ENCODE results near the gene TSR1.

TSR1 gene

GRCh38 chr17:2369039-2369438 lies 32.8 kb upstream of the TSR1 start:
- no peak for DNase-seq (ENCODE audit: low read depth, low spot score)

- no peak for DNase-seq (ENCODE audit: low read depth, low spot score)
These were observed 32.1 kb upstream of the TSR1 start for GRCh38 chr17:2368359-2368758.

- DNase-seq (ENCODE audit: low read depth, low spot score), result no peak
These were observed 30.7 kb upstream of the TSR1 start for GRCh38 chr17:2366747-2367494.

DNA sequence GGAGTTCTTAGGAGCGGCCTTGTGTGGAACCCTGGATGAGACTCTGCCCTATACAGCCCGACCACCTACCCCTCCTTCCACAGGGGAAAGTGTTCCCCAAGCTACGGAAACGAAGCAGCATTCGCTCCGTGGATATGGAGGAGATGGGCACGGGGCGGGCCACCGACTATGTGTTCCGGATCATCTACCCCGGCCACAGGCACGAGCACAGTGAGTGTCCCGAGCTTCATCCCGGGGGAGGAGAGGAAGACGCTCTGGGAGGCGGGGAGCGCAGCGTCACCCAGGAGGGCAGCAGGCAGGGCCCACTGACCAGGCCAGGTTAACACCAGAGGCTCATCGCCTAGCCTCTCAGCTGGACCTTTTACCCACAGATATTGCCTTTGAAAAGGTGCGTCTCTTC lies 28.9 kb upstream of the TSR1 start:
- no peak for DNase-seq (ENCODE audit: low read depth, low spot score)

GRCh38 chr17:2364763-2365116 lies 28.5 kb upstream of the TSR1 start:
- no peak for DNase-seq (ENCODE audit: low read depth, low spot score)

GRCh38 chr17:2363851-2364762 lies 27.9 kb upstream of the TSR1 start:
- DNase-seq (ENCODE audit: low read depth, low spot score), result peak; percentile 69

- no peak for DNase-seq (ENCODE audit: low read depth, low spot score)
These were observed 27.1 kb upstream of the TSR1 start for GRCh38 chr17:2363318-2363717.

- DNase-seq (ENCODE audit: low read depth, low spot score), result no peak
These were observed 26.6 kb upstream of the TSR1 start for GRCh38 chr17:2362881-2363280.

GRCh38 chr17:2362416-2362815 lies 26.2 kb upstream of the TSR1 start:
- no peak for DNase-seq (ENCODE audit: low read depth, low spot score)

GRCh38 chr17:2362016-2362415 lies 25.8 kb upstream of the TSR1 start:
- DNase-seq (ENCODE audit: low read depth, low spot score), result no peak

GRCh38 chr17:2361010-2361760 lies 24.9 kb upstream of the TSR1 start:
- no peak for DNase-seq (ENCODE audit: low read depth, low spot score)

DNA sequence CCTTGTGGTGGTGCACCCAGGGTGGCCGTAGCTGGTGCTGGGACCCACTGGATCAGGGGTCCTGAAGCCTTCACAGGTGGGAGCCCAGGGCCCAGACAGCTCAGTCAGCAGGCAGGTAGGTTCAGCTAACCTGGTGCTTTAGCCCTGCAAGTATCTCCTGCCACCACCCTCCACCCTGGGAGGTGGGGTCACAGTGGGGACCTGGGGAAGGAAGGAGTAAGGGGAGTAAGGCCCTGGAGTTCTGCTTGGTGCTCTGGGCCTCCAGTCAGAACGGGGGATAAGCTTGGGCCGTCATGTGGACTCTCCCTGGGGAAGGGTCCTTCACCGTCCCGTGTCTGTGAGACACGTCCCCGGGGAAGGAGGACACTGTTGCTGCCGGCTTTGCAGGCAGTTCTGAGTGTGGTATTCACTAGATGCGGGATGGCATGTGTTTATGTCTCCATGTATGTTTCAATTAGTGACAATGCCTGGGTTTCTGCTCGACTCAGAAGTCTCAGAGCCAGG lies 21.7 kb upstream of the TSR1 start:
- no peak for DNase-seq (ENCODE audit: low read depth, low spot score)

DNA sequence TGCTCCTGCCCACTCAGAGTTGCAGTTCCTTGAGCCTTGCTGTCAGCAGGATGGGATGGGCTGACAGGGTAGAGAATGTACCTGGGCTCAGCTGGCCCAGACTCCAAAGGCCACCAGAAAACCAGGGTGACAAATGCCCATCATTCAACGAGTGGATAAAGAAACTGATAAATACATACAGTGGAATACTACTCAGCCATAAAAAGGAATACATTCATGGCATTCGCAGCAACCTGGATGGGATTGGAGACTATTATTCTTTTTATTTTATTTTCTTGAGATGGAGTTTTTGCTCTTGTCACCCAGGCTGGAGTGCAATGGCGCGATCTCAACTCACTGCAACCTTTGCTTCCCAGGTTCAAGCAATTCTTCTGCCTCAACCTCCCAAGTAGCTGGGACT lies 21.0 kb upstream of the TSR1 start:
- DNase-seq (ENCODE audit: low read depth, low spot score), result no peak

DNA sequence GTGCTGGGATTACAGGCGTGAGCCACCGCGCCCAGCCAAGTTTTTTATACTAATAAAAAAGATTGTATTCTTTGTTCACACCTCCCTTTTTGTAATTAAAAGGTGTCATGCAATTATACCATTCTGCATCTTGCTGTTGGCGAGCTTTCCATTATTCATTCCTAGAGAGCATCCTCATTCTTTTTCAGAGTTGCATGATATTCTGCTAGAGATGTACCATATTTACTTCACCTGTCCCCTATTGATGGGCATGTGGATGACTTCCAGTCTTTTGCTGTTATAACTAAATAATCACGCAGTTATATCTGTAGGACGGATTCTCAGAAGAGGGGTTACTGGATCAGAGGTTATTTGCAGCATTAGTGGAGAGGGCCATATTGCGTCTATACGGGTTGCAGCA lies 18.1 kb upstream of the TSR1 start:
- no peak for DNase-seq (ENCODE audit: low read depth, low spot score)

DNA sequence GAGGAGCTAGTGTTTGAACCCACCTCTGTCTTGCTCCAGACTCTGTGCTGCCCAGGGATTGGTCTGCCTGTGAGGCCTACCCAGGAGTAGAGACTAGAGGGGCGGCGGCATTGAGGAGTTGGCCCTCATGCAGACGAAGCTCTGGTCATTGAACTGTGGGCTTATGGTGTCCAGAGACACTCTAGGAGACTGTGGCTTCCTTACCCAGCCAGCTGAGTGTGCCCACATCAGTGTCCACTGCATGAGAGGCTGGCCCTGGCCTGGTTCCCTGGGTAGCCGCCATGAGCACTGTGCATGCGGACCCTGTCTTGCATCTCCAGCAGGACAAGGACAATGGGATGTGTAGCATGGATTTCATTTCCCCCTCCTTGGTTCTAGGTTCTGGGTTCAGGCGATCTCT lies 15.0 kb upstream of the TSR1 start:
- DNase-seq (ENCODE audit: low read depth, low spot score), result no peak

GRCh38 chr17:2347805-2348685 lies 11.8 kb upstream of the TSR1 start:
- peak; percentile 76 for DNase-seq (ENCODE audit: low read depth, low spot score)

DNA sequence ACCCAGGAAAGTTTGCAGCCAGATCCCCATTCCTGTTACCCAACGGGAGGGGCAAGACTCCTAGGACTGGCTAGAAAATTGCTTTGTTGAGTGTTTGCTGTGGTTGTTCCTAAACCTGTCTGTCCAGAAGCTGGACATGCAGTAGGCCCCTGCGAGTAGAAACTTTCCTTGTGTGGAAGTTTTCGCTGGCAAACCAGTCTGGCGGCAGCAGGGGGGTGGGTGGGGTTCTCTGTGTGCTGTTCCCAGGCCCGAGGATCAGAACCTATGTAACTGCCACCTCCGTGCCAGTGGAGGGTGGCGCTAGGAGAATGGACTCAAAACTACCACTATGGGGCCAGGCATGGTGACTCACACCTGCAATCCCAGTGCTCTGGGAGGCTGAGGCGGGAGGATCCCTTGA lies 10.2 kb upstream of the TSR1 start:
- DNase-seq (ENCODE audit: low read depth, low spot score), result no peak

DNA sequence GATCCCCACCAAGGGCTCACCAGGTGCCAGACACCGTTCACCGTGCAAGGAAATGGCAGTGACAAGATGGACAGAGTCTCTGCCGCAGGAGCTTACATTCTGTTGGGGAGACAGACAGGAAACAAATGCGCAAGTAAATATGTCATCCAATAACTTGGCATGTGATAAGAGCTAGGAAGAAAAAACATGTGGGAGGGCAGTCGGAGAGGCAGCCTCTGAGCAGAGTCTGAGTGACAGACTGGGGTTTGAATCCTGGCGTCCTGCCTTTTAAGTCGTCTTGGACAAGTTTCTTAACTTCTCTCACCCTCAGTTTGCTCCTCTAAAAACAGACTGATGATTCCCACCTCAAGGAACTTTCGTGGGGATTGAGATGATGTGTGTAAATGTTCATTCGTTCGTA lies 8.3 kb upstream of the TSR1 start:
- DNase-seq (ENCODE audit: low read depth, low spot score), result no peak

DNA sequence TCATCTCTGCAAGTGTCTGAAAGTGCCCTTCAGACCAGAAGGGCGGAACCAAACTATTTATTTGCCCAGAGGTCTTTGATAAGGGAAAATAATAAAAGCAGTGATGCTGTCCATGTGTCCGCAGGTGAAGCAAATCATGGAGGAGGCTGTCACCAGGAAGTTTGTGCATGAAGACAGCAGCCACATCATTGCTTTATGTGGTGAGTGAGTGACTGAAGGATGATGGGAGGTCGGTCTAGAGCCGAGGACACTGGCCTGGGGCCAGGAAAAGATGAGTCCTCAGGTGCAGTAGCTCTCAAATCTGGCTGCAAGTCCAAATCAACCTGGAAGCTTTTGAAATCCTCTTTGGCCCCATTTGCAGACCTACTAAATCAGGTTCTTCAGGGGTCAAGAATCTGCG lies 7.2 kb upstream of the TSR1 start:
- DNase-seq (ENCODE audit: low read depth, low spot score), result no peak

- DNase-seq (ENCODE audit: low read depth, low spot score), result peak; percentile 68
These were observed 2.0 kb upstream of the TSR1 start for GRCh38 chr17:2338315-2338657.

Data from astrocyte of the hippocampus (primary cell).